Fibroblast of skin of left biceps (primary cell): ENCODE data around the gene SPECC1.

ENCODE experiments used
- DNase-seq, 2 experiments: peaks; one replicate each; pipeline ENCODE4 v3.0.0-alpha.2; 2013; ENCODE audit warnings: low read depth in 2 of 2

SPECC1 gene

DNA sequence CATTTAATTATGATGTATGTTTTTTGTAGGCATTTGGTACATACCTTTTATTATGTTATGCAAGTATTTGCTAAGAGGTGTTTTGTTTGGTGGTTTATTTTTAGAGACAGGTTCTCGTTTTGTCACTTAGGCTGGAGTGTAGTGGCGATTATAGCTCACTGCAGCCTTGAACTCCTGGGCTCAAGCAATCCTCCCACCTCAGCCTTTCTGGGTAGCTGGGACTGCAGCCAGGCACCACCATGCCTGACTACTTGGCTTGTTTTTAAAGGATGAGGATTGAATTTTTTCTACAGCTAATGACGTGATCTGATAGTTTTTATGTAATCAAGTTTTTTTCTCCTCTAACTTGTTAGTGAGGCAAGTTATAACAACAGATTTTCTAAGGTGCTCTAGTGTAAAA lies 199.6 kb downstream of the SPECC1 start:
- DNase-seq = no peak

DNA sequence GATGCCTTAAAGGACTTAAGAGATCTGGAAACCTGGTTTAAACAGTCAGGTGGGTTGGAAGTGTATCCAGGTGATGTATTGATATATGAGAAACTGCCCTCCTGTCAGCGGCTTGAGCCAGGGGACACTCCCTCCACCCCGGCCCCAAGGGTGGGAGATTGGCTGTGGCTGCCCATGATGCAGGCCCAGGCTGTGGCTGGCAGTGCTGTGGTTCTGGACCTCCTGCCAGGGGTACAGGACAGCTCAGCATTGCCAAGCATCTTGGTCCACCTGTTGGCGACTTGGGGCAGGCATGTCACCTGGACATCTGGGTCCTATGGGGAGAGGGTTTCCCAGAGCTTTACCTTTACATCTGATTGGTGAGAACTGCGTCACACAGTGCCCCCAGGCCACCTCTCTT lies 201.0 kb downstream of the SPECC1 start:
- DNase-seq = no peak

DNA sequence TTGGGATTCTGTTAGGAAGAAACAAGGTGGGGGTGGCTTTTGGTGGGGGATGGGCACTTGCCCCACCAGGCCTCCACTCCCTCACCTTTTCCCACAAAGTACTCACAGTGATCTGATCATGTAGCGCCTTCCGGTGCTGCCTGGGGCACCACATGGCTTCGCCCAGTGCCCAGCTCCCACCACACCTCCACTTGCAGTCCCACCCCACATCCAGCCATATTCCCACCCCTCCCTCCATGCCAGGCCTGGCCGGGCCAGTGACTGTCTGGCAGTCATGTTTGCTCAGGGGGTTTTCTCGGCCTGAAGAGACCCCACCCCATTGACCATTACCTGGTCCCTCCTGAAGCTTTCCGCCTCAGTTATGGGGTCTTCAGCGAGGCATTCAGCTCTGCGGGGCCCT lies 201.5 kb downstream of the SPECC1 start:
- DNase-seq = no peak

DNA sequence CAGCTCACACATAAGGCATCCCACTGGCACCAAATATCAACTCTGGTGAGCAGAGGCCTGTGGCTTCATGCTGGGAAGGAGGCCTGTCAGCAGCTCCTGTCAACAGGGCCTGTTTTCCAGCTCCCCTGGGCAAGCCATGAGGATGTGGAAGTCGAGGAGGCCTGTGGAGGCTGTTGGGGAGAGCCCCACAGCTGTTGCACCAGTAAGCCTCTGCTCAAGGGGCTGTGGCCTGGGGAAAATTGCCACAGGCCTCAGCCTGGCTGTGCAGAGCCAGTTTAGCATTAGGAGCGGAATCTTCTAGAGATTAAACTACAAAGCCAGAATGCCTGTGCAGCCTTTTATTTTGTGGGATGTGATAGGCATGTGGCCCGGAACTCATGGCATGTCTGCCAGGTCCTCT lies 202.1 kb downstream of the SPECC1 start:
- DNase-seq = no peak

DNA sequence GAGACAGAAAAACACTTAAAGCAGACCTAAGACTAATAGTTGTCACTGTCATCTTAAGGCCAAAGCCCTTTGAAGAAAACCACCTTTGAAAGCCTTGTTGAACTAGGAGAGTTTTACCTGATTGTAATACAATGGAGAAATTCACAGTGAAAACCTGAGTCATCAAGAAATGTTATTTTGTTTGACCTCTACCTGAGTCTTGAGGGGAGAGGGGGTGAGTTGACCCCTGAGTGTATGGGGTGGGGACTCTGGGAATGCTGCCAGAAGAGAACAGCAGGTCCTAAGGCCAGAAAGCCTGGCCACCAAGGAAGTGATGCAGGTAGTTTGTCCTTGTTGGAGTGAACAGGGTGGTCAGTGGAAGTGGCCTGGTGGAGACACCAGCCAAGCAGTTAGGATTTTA lies 204.3 kb downstream of the SPECC1 start:
- no peak for DNase-seq

DNA sequence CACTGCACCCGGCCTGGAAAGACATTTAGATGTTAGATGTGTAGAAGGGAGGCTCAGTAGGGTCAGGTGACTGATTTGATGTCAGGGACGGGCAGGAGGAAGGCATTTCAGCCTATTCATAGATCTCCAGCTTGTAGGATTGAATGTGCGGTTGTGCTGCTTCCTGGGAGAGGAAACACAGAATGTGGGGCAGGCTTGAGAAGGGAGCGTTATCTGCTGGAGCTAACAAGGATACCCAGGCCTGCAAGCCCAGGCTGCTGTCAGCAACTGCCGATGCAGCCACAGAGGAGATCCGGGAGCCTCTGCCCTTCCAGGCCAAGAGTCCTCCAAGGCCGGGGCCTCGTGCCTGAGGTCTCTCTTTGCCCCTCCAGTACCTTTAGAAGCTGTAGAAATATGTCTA lies 205.6 kb downstream of the SPECC1 start:
- no peak for DNase-seq

DNA sequence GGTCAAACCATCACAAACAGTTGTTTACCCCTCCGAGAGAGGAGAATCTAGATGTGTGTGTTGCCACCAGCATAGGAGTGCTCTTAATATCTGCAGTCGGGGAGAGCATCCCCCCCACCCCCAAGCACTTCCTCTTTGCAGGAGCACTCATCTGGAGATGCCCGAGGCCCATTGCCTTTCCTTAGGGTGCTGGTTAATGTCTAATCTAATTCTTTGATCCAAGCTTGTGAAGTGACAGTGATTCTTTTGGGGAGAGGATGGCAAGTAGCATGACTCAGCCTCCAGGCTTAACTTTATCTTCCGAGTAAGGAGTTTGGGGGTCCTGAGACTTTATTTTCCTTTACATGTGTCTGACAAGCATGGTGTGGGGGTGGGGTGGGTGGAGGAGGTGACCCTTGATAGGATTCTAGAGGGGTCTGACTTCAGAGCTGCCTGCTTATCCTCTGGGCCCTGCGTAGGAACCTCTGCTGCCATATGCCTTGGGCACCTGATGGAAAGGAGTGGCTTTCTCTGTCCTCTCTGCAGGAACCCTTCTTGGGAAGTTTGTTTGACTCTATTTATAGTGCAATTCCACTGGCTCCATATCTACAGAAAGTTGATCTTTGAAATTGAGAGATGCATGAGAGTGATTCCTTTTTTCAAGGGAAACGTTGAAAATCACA lies 207.1 kb downstream of the SPECC1 start:
- DNase-seq = no peak

DNA sequence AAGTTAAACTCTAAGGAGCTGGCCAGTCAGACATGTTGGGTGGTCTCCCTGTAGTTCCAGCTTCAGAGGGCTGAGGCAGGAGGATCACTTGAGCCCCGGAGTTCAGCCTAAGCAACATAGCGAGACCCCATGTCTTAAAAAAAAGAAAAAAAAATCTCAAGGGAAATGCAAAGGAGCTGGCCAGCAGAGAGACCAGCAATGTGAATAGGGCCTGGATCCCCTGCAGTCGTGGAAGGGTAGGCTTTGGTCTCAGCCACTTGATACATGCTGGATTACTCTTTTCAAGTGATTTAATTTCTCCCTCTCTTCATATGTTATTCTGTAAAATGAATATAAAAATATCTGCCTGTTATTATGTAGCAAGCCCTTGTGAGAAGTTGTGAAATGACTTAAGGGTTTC lies 207.7 kb downstream of the SPECC1 start:
- DNase-seq = no peak

DNA sequence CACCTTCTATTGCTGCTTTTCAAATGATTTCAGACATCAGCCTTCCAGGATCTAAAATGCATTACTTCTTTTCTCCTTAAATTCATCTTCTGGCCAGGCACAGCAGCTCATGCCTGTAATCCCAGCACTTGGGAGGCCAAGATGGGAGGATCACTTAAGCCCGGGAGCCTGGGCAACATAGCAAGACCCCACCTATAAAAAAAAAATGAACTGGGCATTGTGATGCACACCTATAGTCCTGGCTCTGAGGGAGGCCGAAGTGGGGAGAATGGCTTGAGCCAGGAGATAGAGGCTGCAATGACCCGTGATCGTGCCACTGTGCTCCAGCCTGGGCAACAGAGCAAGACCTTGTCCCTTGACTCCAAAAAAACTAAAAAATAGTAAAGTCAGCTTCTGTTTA lies 208.5 kb downstream of the SPECC1 start:
- no peak for DNase-seq

DNA sequence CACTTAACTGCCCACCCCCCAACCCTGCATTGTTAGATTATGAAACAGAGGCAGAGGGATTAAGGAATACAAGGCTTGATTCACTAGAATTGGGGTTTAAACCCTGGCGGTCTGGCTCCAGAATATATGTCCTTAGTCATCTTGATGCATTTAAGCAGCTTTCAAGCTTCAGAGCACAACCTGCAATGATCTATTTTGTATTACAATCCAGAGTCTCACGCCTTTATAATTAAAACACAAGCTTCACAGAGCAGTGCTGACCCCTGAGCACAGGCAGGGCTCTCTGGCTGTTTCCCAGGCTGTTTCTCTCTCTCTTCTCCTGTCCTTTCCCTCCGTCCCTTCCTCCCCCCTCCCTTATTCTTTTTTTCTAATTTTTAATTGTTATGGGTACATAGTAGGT lies 209.1 kb downstream of the SPECC1 start:
- no peak for DNase-seq

DNA sequence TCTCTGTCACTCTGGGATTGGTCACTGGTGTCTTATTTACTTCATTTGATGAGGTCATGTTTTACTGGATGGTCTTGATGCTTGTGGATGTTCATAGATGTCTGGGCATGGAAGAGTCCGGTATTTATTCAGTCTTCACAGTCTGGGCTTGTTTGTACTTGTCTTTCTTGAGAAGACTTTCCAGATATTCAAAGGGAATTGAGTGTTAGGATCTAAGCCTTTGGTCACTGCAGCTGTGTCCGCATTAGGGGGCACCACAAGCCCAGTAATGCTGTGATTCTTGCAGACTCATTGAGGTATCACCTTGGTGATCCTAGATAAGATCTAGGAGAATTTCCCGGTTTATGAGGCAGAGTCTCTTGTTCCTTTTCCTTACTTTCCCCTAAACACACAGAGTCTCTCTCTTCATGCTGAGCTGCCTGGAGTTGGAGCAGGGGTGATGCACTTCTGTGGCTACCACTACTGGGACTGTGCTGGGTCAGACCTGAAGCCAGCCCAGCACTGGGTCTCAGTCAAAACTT lies 214.7 kb downstream of the SPECC1 start:
- DNase-seq = no peak

DNA sequence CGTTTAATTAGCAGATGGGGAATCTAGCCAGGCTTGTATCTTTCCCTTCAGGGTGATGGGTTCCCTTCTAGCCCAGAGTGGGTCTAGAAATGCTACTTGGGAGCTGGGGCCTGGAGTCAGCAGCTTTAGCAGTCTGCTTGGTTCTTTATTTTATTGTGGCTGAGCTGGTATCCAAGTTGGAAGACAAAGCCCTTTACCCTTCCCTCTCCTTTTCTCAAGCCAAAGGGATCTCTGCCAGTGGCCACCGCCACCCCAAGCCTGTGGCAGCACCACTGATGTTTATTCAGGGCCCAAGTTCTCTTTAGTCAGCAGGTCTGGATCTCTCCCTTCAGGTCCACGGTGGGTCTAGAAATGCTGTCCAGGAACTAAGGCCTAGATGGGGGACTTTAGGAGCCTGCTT lies 215.2 kb downstream of the SPECC1 start:
- DNase-seq = no peak

DNA sequence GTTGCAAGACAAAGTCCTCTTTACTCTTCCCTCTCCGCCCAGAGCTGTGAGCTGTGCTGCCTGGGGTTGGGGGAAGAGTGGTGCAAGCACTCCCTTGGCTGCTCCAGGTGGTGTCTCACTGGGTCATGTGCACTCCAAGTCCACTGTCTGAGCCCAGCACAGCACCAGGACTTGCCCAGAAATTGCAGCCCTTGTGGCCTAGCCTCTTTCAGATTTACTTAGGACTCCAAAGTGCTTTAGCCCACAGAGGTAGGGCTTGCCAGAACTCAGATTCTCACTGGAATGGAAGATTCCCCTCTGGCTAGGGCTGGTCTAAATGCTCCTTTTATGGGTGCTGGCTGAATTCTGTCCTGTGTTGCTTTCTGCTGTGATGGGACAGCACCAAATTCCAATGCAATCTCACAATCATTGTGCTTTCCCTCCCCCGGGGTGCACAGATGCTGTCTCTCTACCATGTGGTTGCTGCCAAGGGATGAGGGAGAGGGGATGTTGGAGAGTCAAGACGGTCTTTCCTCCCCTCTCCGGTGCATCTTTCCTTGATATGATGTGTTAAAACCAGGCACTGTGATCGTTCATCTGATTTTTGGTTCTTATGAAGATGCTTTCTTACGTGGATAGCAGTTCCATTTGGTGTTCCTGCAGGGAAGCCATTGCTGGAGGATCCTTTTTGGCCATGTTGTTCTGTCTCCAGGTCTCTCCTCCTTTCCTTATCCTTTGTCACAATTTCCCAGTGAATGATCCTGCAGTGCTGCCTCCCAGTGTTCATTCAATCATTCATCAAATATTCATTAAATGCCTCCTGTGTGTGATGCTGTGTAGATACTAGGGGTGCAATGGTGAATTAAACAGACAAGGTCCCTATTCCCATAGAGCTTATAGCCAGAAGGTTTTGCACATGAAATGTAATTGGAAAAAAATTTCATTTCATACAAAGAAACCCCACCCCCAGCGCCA lies 216.3 kb downstream of the SPECC1 start:
- no peak for DNase-seq

DNA sequence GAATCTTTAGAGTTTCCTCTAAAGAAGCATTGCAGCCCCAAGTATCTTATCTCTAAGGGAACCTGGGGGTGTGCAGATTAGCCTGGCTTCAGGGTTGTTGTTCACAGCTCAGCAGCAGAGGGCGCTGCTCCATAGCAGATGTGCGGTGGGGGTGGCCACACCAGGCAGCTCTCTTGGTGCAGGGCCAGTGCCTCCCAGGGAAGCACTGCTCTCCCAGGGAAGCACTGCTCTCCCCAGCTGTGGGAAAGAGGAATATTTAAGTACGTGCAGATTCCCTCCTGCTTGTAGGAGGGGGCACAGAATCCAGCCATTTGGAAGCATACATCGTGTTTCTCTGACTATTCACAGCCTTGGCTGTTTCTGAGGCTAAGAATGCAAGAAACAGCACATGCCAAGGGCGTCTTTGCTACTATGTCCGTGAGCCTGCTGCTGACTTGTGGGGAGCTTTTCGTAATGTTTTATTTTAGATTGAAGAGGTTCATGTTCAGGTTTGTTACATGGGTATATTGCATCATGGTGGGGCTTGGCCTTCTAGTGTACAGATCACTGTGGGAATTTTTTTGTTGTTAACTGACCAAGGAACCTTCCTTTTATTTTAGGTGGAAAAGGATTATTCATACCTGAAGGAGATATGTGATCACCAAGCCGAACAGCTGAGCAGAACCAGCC lies 217.8 kb downstream of the SPECC1 start:
- DNase-seq = peak; percentile 60 to 66

DNA sequence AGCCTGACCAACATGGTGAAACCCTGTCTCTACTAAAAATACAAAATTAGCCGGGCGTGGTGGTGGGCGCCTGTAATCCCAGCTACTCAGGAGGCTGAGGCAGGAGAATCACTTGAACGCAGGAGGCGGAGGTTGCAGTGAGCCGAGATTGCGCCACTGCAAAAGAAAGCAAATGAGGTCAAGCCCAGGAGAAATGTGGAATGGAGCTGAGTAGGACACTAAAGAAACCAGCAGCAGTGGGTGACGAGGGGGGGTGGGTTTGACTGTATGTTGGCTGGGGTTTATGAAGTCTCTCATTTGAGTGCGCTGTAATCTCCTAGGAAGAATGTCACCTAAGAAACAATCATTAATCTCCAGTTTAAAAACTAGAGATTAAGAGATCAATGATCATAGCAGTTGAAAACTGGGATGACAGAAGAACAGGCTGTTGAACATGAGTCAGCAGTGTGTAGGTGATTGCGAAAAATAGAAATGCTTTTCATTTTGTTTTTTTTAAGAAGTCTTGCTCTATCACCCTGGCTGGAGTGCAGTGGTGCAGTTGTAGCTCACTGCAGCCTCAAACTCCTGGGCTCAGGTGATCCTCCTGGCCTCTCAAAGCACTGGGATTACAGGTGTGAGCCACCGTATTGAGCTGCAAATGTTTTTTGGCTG lies 218.7 kb downstream of the SPECC1 start:
- DNase-seq = peak in 1 of 2 experiments; percentile 4

DNA sequence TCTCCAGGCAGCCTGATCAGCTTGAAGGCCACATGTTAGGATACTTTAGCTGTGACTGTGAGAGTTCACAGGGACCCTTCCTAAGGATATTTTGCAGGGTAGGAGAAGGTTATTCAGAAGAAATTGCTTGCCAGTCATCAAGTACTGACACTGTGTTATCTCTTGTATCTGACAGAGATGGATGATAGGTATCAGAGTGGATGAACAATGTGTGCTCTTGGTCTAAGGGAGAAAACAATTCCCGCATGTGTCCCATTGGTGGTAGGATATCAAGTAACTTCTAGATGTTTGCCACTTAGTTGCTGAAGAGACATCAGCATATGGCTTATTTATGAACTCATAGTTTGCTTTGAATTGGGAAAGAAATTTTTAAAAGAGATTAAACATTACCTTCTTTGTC lies 219.3 kb downstream of the SPECC1 start:
- no peak for DNase-seq

DNA sequence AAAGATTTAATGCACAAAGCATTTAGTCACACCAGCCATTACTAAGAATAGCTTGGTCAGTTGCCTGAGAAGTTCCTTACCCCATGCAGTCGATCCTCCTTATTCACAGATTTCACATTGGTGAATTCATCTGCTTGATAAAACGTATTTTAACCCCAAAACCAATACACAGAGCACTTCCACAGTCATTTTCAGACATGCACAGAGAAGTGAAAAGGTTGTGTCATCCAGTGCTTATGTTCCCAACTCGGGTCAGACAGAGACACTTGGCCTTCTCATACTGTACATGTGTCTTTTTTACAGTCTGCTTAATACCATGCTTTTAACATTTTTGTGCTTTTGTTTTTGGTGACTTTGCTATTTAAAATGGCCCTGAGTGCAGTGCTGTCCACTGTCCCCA lies 219.7 kb downstream of the SPECC1 start:
- no peak for DNase-seq

DNA sequence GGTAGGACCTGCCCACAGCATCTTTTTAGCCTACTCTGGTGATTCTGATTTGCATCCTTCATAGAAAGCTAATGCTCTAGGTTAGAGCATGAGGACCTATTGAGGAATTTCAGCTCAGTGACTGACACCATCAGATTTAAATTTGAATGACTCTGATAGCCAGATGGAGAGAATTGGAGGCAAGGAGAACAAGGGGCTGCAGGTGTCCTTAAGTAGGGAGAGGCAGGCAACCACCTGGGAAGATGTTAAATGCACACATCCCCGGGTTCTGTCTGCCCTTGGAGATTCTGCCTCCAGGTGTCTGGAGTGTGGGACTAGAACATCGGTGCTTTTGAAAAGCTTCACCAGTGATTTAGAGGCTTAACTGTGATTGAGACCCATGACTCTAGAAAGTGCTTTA lies 221.8 kb downstream of the SPECC1 start:
- no peak for DNase-seq

DNA sequence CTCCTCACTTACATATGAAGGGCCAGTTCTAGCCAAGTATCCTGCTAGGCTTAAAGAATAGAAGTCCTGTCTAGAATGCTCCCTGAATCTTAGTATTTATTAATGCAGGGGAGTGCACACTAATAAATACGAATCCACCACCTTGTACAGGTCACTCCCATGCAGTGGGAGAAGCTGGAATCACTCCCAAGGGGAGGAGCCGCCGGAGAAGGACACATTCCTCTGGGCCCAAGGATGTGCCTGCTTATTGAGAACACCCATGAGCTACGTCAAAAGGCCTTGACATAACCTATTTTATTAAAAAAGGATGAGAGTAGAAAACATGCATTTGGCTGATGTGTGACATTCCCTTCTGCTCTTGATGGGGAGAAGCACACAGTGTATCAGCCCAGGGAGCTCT lies 223.5 kb downstream of the SPECC1 start:
- no peak for DNase-seq

DNA sequence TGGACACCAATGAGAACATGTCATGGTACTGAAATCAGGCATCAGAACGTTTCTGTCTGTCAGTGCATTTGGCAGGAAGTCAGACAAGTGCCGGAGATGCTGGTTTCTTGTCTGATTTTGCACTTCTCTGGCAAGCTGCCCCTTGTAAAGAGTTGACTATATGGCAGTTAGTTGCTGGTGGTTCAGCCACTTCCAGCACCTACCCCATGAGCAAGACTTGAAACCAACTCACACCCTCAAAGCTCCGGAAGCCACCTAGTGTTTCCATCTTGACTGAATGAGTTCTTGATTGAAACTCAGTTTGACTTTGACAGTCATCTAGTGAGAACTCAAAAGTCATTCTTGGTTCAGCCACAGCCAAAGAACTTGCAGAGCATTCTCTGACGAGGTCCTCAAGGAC lies 225.1 kb downstream of the SPECC1 start:
- DNase-seq = no peak

DNA sequence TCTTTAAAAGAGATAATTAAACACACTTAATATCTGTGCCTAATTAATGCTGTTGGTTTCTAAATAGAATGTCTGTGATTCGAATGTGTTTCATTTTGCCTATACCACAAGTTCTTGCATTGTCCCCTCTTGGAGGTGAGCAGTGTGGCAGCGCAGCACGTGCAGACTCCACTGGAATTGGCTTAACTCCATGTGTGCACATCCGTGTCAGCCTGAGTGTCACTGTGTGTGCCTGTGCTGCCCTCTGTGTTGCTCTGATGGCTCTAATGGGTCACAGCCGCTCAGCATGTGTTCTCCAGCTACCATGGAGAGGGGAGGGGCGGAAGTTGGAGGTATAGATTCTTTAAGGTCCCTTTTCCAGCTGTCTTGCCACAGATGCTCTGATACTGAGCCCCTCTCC lies 226.6 kb downstream of the SPECC1 start:
- no peak for DNase-seq
